Activated CD4-positive, alpha-beta T cell treated with anti-CD3 and anti-CD28 coated beads, Interleukin-10, Interleukin-2, amounts not matched to agents 100 ng/mL and 50 ng/mL, durations not matched to agents 16 hours and 8 hours (primary cell): ENCODE data around the gene ANKRD55.

ENCODE experiments used
- DNase-seq: peaks from one replicate; pipeline ENCODE4 v3.0.0-alpha.2; 2020

Gene ANKRD55

GRCh38 chr5:56072863-56073766, 160.0 kb downstream of the ANKRD55 start:
- DNase-seq, result no peak

- DNase-seq, result no peak
Observed at GRCh38 chr5:56071470-56071869, 161.7 kb downstream of the ANKRD55 start.

GRCh38 chr5:56070851-56071465, 162.2 kb downstream of the ANKRD55 start:
- DNase-seq, result peak; percentile 47

- no peak for DNase-seq
Observed at GRCh38 chr5:56069652-56070226, 163.4 kb downstream of the ANKRD55 start.

GRCh38 chr5:56066931-56067450, 166.1 kb downstream of the ANKRD55 start:
- no peak for DNase-seq

GRCh38 chr5:56064984-56065383, 168.1 kb downstream of the ANKRD55 start:
- peak; percentile 67 for DNase-seq

- DNase-seq, result peak; percentile 65
Observed at GRCh38 chr5:56060276-56061110, 172.6 kb downstream of the ANKRD55 start.

GRCh38 chr5:56059854-56060253, 173.3 kb downstream of the ANKRD55 start:
- no peak for DNase-seq

GRCh38 chr5:56056875-56057274, 176.3 kb downstream of the ANKRD55 start:
- no peak for DNase-seq

- DNase-seq, result no peak
Observed at GRCh38 chr5:56055859-56056258, 177.3 kb downstream of the ANKRD55 start.

- DNase-seq, result no peak
Observed at GRCh38 chr5:56055287-56055686, 177.8 kb downstream of the ANKRD55 start.

- DNase-seq, result no peak
Observed at GRCh38 chr5:56054666-56055065, 178.5 kb downstream of the ANKRD55 start.

- no peak for DNase-seq
Observed at GRCh38 chr5:56053363-56053762, 179.8 kb downstream of the ANKRD55 start.

- DNase-seq, result no peak
Observed at GRCh38 chr5:56052735-56053134, 180.4 kb downstream of the ANKRD55 start.

GRCh38 chr5:56050551-56051255, 182.4 kb downstream of the ANKRD55 start:
- DNase-seq, result peak; percentile 36
